MM.1S (cell line): ENCODE data around the gene CRTC3.

ENCODE experiments used
- DNase-seq: peaks from one replicate; pipeline ENCODE4 v3.0.0-alpha.2; 2015
- H2AFZ ChIP-seq: fragments of 300-600 bp; sonication (generic); 2 replicates; pipeline ENCODE4 v1.6.0; 2016; ENCODE audit warnings: antibody characterized with exemption, low read length
- H3F3A ChIP-seq: fragments of 300-600 bp; sonication (generic); 2 replicates; pipeline ENCODE4 v1.6.1; 2016; ENCODE audit warnings: mild to moderate bottlenecking, antibody characterized with exemption, low read length, moderate library complexity, mixed read lengths; ENCODE audit not compliant: insufficient read depth
- H3K27ac ChIP-seq: fragments of 300-600 bp; sonication (generic); 2 replicates; pipeline ENCODE4 v1.5.1; 2016; ENCODE audit warnings: mild to moderate bottlenecking, low read length
- H3K27me3 ChIP-seq: fragments of 300-600 bp; sonication (generic); replicated peaks from 2 replicates; pipeline ENCODE4 v1.6.0; 2016; ENCODE audit warnings: low read length; ENCODE audit not compliant: insufficient read depth
- H3K36me3 ChIP-seq: fragments of 300-600 bp; sonication (generic); replicated peaks from 2 replicates; pipeline ENCODE4 v1.6.1; 2016; ENCODE audit warnings: mild to moderate bottlenecking, low read length, mixed read lengths; ENCODE audit not compliant: insufficient read depth
- H3K4me1 ChIP-seq: fragments of 300-600 bp; sonication (generic); 2 replicates; pipeline ENCODE4 v1.6.1; 2016; ENCODE audit warnings: low read length, mixed read lengths
- H3K4me2 ChIP-seq: fragments of 300-600 bp; sonication (generic); 2 replicates; pipeline ENCODE4 v1.6.0; 2016; ENCODE audit warnings: low read depth, low read length
- H3K4me3 ChIP-seq: fragments of 300-600 bp; sonication (generic); 2 replicates; pipeline ENCODE4 v1.5.1; 2016; ENCODE audit warnings: low read length, mixed read lengths
- H3K79me2 ChIP-seq: fragments of 300-600 bp; sonication (generic); 2 replicates; pipeline ENCODE4 v1.6.1; 2016; ENCODE audit warnings: mixed run types, low read length, mixed read lengths
- H3K9ac ChIP-seq: fragments of 300-600 bp; sonication (generic); 2 replicates; pipeline ENCODE4 v1.6.1; 2016; ENCODE audit warnings: low read length, mixed read lengths
- H3K9me2 ChIP-seq: fragments of 300-600 bp; sonication (generic); replicated peaks from 2 replicates; pipeline ENCODE4 v1.6.1; 2016; ENCODE audit warnings: mild to moderate bottlenecking, low read length, mixed read lengths; ENCODE audit not compliant: insufficient read depth
- H3K9me3 ChIP-seq: fragments of 300-600 bp; sonication (generic); replicated peaks from 2 replicates; pipeline ENCODE4 v1.6.1; 2016; ENCODE audit warnings: mild to moderate bottlenecking, low read length, mixed read lengths; ENCODE audit not compliant: insufficient read depth
- H4K20me1 ChIP-seq: fragments of 300-600 bp; sonication (generic); 2 replicates; pipeline ENCODE4 v1.6.1; 2016; ENCODE audit warnings: mild to moderate bottlenecking, low read length, moderate library complexity, mixed read lengths; ENCODE audit not compliant: insufficient read depth
- EZH2 ChIP-seq: fragments of 300-600 bp; sonication (generic); optimal IDR thresholded peaks from 2 replicates; pipeline ENCODE3; 2017; ENCODE audit warnings: low read depth, mild to moderate bottlenecking, antibody characterized with exemption, low read length, mixed read lengths
- EZH2phosphoT487 ChIP-seq: fragments of 300-600 bp; sonication (generic); IDR thresholded peaks from 2 replicates; pipeline ENCODE4 v1.6.1; 2018; ENCODE audit warnings: antibody characterized with exemption, low read length
- TF ChIP-seq, protein P1 (sequence below): fragments of 300-600 bp; sonication (generic); IDR thresholded peaks from 2 replicates; pipeline ENCODE4 v1.5.1; 2016; ENCODE audit warnings: antibody characterized with exemption, low read length, mixed read lengths

CRTC3 gene

DNA sequence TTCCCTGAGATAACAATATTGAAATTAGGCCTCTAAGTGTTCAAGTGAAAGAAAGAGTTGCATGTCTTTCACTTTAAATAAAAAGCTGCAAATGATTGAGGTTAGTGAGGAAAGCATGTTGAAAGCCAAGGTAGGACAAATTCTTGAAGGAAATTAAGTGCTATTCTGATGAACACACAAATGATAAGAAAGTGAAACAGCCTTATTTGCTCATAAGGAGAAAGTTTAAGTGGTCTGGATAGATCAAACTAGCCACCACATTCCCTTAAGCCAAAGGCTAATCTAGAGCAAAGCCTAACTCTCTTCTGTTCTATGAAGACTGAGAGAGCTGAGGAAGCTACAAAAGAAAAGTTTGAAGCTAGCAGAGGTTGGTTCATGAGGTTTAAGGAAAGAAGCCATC lies 36.1 kb downstream of the CRTC3 start:
- no peaks in the 10 kb centered on the region for H3K36me3 ChIP-seq
- H3K4me3 ChIP-seq = no peak overlapping the region
- H2AFZ ChIP-seq = no peak overlapping the region
- no peak overlapping the region for H3K9ac ChIP-seq
- no peaks in the 10 kb centered on the region for H3K4me1 ChIP-seq
- H3F3A ChIP-seq = no peaks in the 10 kb centered on the region
- no peaks in the 10 kb centered on the region for H3K79me2 ChIP-seq
- H3K4me2 ChIP-seq = no peak overlapping the region
- no peaks in the 10 kb centered on the region for H4K20me1 ChIP-seq
- no peaks in the 10 kb centered on the region for H3K27me3 ChIP-seq
- no peaks in the 10 kb centered on the region for H3K9me2 ChIP-seq
- no peak for DNase-seq
- no peak overlapping the region for H3K27ac ChIP-seq
- H3K9me3 ChIP-seq = no peaks in the 10 kb centered on the region
- TF ChIP-seq EZH2 (no peak), EZH2phosphoT487 (no peak)
- TF ChIP-seq, protein P1, sequence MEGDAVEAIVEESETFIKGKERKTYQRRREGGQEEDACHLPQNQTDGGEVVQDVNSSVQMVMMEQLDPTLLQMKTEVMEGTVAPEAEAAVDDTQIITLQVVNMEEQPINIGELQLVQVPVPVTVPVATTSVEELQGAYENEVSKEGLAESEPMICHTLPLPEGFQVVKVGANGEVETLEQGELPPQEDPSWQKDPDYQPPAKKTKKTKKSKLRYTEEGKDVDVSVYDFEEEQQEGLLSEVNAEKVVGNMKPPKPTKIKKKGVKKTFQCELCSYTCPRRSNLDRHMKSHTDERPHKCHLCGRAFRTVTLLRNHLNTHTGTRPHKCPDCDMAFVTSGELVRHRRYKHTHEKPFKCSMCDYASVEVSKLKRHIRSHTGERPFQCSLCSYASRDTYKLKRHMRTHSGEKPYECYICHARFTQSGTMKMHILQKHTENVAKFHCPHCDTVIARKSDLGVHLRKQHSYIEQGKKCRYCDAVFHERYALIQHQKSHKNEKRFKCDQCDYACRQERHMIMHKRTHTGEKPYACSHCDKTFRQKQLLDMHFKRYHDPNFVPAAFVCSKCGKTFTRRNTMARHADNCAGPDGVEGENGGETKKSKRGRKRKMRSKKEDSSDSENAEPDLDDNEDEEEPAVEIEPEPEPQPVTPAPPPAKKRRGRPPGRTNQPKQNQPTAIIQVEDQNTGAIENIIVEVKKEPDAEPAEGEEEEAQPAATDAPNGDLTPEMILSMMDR = no peak

DNA sequence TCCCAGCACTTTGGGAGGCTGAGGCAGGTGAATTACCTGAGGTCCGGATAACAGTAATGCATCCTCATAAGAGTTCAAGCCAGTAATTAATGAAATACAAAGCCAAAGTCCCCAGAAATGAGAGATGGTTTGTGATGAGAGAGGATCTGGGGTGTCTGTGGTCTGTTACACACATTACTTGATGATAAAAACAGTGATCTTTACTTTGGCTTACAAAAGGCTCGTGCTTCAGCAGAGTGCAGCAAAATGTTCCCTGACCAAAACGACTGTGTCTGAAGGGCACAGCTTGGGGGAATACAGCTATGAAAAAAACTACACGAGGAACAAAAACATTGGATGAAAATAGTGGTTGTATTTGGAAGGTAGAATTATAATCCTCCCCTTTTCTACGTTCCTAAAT lies 40.9 kb downstream of the CRTC3 start:
- Histone ChIP-seq H3K27ac (no peak overlapping the region), H3K4me1 (no peaks in the 10 kb centered on the region), H3K9me3 (no peaks in the 10 kb centered on the region), H3K27me3 (no peaks in the 10 kb centered on the region), H4K20me1 (no peaks in the 10 kb centered on the region), H3K9ac (no peak overlapping the region), H3K36me3 (no peaks in the 10 kb centered on the region), H3K4me3 (no peak overlapping the region), H3K79me2 (no peaks in the 10 kb centered on the region), H2AFZ (no peak overlapping the region), H3K9me2 (no peaks in the 10 kb centered on the region), H3F3A (no peaks in the 10 kb centered on the region; the same call in 1 of the 2 replicates), H3K4me2 (no peak overlapping the region)
- TF ChIP-seq EZH2 (no peak), EZH2phosphoT487 (no peak)
- TF ChIP-seq, protein P1 = no peak
- no peak for DNase-seq

DNA sequence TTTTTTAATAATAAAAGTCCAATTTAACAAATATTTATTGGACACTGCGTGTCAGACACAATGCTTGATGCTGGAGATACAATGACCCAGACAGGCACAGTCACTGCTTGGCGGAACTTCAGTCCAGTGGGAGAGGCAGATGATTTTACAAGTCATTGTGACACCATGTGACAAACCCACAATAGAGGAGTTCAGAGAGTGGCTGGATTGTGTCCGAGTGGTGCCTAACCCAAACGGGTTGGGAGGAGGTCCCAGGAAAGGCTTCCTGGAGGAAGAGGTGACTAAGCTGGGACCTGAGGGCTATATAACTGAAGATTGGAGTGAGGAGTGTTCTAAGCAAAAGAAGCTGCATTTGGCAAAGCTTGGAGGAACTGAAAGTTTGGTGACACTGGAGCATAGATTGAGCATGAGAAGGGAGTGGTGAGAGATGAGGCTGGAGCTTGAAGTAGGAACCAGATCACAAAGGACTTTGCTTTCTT lies 41.4 kb downstream of the CRTC3 start:
- no peak for DNase-seq
- Histone ChIP-seq H4K20me1 (no peaks in the 10 kb centered on the region), H3K79me2 (no peaks in the 10 kb centered on the region), H3F3A (no peaks in the 10 kb centered on the region; the same call in 1 of the 2 replicates), H3K9ac (no peak overlapping the region), H3K27ac (no peak overlapping the region), H3K27me3 (no peaks in the 10 kb centered on the region), H2AFZ (no peak overlapping the region), H3K4me1 (no peaks in the 10 kb centered on the region), H3K9me3 (no peaks in the 10 kb centered on the region), H3K9me2 (no peaks in the 10 kb centered on the region), H3K36me3 (no peaks in the 10 kb centered on the region), H3K4me3 (no peak overlapping the region), H3K4me2 (no peak overlapping the region)
- TF ChIP-seq, protein P1 = no peak
- no peak for TF ChIP-seq EZH2
- TF ChIP-seq EZH2phosphoT487 = no peak
